IMR-90 (cell line): ENCODE data around the gene HECW1.

ENCODE experiments used
- BHLHE40 ChIP-seq: fragments of 150-350 bp; IDR thresholded peaks from 2 replicates; pipeline ENCODE4 v1.6.1; 2016; ENCODE audit warnings: mild to moderate bottlenecking, low read depth, low read length
- CEBPB ChIP-seq: IDR thresholded peaks from 2 replicates; pipeline ENCODE4 v1.6.1; 2012; ENCODE audit warnings: low read depth, low read length, improper control_type of control experiment
- CTCF ChIP-seq: conservative IDR thresholded peaks from 2 replicates; pipeline ENCODE4 v1.5.1; 2012; ENCODE audit warnings: mild to moderate bottlenecking, low read depth, low read length, improper control_type of control experiment
- FOS ChIP-seq: fragments of 150-350 bp; IDR thresholded peaks from 2 replicates; pipeline ENCODE4 v1.6.1; 2016; ENCODE audit warnings: low read depth, low read length
- POLR2A ChIP-seq: IDR thresholded peaks from 2 replicates; pipeline ENCODE4 v1.6.1; 2012; ENCODE audit warnings: mild to moderate bottlenecking, low read depth, low read length
- RAD21 ChIP-seq: IDR thresholded peaks from 2 replicates; pipeline ENCODE4 v1.6.1; 2012; ENCODE audit warnings: low read length, improper control_type of control experiment
- RCOR1 ChIP-seq: IDR thresholded peaks from 2 replicates; pipeline ENCODE4 v1.6.1; 2012; ENCODE audit warnings: mild to moderate bottlenecking, low read length, improper control_type of control experiment; ENCODE audit not compliant: insufficient replicate concordance
- RFX5 ChIP-seq: IDR thresholded peaks from 2 replicates; pipeline ENCODE4 v1.8.0; 2012; ENCODE audit warnings: low read depth, mild to moderate bottlenecking, low read length, moderate library complexity
- SMC3 ChIP-seq: fragments of 150-350 bp; IDR thresholded peaks from 2 replicates; pipeline ENCODE4 v1.6.1; 2016; ENCODE audit warnings: low read depth, mild to moderate bottlenecking, antibody characterized with exemption, low read length, moderate library complexity
- USF2 ChIP-seq: fragments of 150-350 bp; IDR thresholded peaks from 2 replicates; pipeline ENCODE4 v1.6.1; 2017; ENCODE audit warnings: mild to moderate bottlenecking, antibody characterized with exemption, low read length, low read depth

- TF ChIP-seq CTCF, result no peak
- TF ChIP-seq BHLHE40, result no peak
- TF ChIP-seq CEBPB, result no peak
- no peak for TF ChIP-seq POLR2A
- no peak for TF ChIP-seq RAD21
- no peak for TF ChIP-seq RFX5
- no peak for TF ChIP-seq USF2
- no peak for TF ChIP-seq RCOR1
- no peak for TF ChIP-seq SMC3
- TF ChIP-seq FOS, result no peak
These were observed 183.0 kb downstream of the HECW1 start for GRCh38 chr7:43295429-43295828.
